NCI-H1694 treated with DMSO at 0.1 percent for 48 hours (cell line): Measurements from ENCODE around the gene GLP2R.

Source experiments
- DNase-seq: peaks from one replicate; lab custom pipeline; 2025; lab: John Stamatoyannopoulos, UW

The GLP2R gene

GRCh38 chr17:9855036-9855435 lies 29.3 kb downstream of the GLP2R start:
- DNase-seq: no peak

DNA sequence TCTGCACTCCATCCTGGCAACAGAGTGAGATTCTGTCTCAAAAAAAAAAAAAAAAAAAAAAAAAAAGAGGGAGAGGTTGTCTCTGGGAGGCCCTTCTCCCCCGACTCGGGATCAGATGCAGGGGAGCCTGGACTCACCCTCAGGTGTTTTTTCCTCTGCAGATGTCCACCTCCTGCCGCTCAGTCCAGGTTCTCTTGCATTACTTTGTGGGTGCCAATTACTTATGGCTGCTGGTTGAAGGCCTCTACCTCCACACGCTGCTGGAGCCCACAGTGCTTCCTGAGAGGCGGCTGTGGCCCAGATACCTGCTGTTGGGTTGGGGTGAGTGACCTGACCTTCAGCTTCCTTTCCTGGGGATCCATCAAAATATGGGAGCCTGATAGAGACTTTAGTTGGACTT lies 34.1 kb downstream of the GLP2R start:
- no peak for DNase-seq

- DNase-seq: no peak
Observed at GRCh38 chr17:9860851-9861250, 35.1 kb downstream of the GLP2R start.

DNA sequence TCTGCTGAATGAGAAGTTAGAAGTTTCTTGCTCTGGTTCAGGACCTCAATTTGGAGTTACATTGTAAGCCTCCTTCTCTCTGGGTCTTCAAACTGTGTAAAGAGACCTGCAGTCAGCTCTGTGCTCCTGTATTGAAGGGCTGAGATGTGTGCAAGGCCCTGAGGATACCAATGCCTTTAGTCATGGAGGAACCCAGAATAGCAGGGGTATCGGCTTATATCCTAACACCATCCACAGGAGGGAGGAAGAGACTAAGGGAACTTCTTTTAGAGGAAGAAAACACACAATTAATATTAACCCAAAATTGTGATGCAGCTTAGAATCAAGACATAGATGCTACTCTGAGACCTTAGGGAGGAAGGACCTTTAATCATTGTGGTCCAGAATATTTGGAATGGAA lies 36.5 kb downstream of the GLP2R start:
- no peak for DNase-seq

DNA sequence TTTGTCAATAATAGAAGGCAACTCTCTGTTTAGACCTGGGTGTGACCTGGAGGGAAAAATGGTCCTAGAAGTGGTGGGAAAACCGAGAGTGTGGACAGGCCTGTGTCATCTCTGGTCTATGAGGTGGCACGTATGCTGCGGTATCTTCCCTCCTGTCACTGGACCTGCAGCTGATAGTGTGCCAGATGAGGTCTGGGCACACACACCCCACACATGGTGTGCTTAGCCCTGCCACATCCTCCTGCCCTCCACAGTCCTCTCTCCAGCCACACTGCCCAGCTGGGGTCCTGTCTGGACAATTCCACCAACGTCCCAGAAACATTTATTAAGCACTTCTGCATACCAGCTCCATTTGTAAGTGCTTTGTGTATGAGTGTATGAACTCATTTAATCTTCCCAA lies 37.2 kb downstream of the GLP2R start:
- no peak for DNase-seq

GRCh38 chr17:9865586-9865985 lies 39.9 kb downstream of the GLP2R start:
- DNase-seq: no peak

GRCh38 chr17:9868552-9868951 lies 42.8 kb downstream of the GLP2R start:
- no peak for DNase-seq

DNA sequence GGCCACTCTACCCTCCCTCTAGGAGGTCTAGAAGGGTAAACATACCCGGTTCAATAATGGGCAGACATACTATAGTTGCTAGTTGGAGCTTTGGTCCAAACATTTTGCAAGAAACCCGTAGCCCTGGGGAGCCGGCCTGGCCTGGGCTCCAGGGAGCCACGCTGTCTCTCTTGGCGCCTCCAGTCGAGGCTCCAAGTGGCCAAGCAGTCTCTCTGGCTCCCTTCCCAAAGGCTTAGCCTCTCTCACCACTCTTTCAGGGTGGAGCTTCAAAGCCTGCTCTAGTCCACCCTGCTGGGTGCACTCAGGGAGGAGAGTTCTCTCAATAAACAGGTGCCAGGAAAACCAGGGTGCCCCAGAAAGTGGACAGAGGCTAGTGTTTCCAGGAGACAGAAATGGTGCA lies 47.1 kb downstream of the GLP2R start:
- DNase-seq: no peak

DNA sequence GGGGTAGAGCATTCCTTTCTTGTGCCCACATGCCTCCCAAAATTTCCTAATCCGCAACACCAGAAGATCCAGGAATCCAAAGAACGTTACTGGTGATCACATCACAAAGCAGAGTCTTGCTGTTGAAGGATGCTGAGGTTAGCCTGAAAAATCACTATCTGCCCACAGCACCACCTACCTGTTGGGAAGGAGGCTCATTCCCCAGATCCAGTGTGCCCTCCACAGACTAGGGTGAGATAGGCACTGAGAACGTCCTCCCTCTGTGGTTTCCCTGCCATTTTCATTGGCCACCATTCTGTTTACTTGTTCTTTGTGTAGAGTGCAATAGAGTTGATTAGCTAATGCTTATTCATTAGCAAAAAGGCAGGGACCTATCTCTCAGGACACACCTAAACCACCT lies 49.0 kb downstream of the GLP2R start:
- DNase-seq: no peak

GRCh38 chr17:9875441-9875840 lies 49.7 kb downstream of the GLP2R start:
- no peak for DNase-seq

DNA sequence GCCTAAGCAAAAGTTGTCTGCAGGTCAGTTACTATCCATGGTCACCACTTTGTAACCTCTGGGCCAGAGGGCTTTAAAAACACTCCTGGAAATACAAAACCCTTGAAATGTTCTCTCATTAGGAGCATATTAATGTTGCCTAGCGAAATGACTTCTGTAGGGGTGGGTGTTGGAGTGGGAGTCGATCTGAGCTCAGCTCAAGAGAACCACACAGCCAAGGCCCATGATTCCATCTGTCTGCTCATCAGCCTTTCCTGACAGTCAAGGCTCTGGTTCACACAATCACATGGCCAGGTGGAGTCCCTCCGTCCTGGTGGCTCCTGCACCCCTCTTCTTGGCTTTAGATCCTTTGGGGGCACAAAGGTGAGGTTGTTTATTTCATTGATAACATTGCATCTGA lies 52.6 kb downstream of the GLP2R start:
- DNase-seq: no peak

GRCh38 chr17:9878786-9879525 lies 53.2 kb downstream of the GLP2R start:
- no peak for DNase-seq

GRCh38 chr17:9880582-9880999 lies 54.9 kb downstream of the GLP2R start:
- no peak for DNase-seq

DNA sequence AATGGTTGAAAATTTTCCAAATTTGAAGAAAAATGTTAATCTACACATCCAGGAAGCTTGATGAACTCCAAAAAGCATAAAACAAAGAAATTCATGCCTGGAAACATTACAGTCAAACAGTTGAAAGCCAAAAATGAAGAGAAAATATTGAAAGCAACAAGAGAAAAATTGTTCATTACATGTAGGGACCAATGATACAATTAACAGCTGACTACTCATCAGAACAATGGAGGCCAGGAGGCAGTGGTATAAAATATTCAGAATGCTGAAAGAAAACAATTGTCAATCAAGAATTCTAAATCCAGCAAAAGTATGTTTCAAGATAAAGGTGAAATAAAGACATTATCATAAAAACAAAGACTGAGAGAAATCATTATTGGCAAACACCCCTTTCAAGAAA lies 57.7 kb downstream of the GLP2R start:
- DNase-seq: no peak

DNA sequence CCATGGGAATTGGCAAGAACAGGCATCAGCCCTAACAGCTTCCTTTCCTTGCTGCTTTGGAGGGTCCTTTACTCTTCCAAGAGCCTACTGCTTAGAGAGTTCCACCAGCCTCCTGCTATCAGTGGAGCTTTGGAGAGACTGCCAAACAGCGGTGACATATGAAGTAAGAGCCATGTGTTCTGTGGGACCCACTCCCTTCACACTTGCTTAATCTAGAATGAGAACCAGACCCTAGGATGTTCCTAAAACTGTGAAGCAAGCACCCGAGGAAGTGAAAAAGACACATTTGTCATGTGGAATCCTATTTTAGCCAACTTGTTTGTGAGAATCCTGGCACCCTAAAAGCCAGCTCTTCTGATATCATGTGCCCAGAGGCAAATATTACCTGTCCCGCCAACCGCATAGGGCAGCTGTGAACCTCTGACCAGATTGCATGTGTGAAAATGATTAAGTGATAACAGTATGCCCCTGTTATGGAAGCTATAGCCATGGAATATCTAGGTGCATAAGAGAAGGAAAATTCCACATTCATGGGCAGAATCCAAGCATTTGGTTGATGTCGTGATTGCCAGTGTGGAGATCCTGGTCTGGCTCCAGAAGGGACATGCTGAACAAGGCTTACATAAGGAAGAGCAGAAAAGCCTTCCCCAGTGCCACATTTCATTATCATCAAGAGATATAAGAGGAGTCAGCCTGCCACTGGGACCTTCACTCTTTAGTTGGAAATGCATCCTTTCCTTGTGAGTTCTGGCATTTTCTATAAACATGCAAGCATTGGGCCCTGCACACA lies 60.6 kb downstream of the GLP2R start:
- no peak for DNase-seq

GRCh38 chr17:9887508-9887907 lies 61.8 kb downstream of the GLP2R start:
- DNase-seq: no peak

- no peak for DNase-seq
Observed at GRCh38 chr17:9890124-9890523, 64.4 kb downstream of the GLP2R start.

- DNase-seq: no peak
Observed at GRCh38 chr17:9893411-9894012, 67.8 kb downstream of the GLP2R start.

DNA sequence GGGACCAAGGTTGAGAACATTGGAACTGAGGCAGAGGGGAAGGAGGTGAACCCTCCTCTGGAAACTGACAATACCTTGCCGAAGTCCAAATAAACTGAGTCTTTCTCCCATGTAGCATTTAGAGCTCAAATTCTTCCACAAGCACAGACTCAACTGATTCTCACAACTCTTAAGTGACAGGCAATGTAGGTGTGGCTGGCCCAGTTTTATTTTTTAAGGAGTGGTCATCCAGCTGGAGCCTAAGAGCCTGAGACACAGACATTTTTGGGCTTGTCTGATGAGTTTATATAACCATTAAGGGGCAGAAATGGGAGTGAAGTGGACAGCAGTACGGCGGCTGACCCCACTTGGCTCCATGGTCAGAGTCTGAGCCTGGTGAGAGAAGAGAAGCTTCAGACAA lies 68.5 kb downstream of the GLP2R start:
- no peak for DNase-seq

GRCh38 chr17:9895923-9896322 lies 70.2 kb downstream of the GLP2R start:
- no peak for DNase-seq

DNA sequence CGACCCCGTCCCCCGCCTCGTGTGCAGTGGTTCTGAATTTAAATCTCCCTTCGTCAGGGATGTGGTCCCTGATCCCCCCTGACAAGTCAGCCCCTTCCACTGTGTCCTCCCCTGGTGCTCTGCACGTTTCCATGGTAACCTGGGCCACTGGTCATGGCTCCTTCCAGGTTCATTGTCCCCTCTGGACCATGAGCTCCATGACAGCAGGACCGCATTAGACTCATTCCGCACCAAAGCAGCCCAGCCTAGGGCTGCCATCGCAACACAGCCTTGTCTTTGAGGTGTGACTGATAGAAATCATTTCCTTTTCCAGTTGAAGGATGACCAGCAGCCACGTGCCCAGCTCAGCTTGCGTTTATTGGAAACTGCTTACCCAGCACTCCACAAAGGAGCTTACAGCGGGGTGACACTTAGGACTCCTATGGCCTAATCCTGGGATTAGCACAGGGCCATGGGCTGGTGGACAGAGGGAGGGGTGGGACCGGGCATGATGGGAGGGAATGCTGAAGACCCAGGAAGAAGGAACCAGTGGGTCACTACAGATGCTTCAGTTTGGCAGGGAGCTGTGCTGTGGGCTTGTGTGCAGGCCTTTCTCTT lies 71.7 kb downstream of the GLP2R start:
- no peak for DNase-seq

DNA sequence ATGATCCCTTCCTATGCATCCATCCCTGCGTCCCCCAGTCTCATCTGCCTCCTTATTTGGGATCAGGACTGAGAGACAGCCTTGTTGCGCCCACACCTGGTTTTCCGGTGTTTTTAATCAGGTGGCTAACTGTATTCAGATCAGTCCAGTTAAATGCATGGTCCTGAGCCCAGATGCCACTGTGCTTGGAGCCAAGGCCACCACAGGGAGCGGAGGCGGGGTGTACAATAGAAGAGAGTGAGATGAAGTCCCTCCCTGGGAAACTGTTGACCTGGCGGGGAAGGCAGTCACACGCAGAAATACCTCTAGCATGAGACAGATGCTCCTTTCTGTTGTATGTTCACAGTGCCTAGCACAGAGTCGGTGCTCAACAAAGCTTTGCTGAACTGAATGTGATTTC lies 73.1 kb downstream of the GLP2R start:
- DNase-seq: no peak
